Activated T-helper 1 cell treated with anti-CD3 and anti-CD28 coated beads, Interleukin-12 subunit alpha, Interleukin-12 subunit beta, Interleukin-2, Interleukin-4 antibody, amounts not matched to agents 30 ng/mL and 10 ng/mL and 1 ng/mL, durations not matched to agents 14 hours and 24 hours and 36 hours (primary cell): ENCODE results near the gene RPL10A. TPM values are rescaled to one million over a fixed set of nuclear protein-coding genes. Genes with fewer than 3 reads are reported as not detected.

Source experiments
- DNase-seq: peaks from one replicate; pipeline ENCODE4 v3.0.0; 2021; ENCODE audit warnings: low spot score
- H3K27ac Mint-ChIP-seq: one replicate; pipeline ENCODE4 v1.8.0; 2021; ENCODE audit warnings: mild to moderate bottlenecking, mixed read lengths
- H3K27me3 Mint-ChIP-seq: one replicate; pipeline ENCODE4 v1.8.0; 2022; ENCODE audit warnings: mild to moderate bottlenecking, moderate library complexity, mixed read lengths; ENCODE audit not compliant: insufficient read depth
- H3K36me3 Mint-ChIP-seq: one replicate; pipeline ENCODE4 v1.8.0; 2021; ENCODE audit warnings: low read depth, mixed read lengths
- H3K4me1 Mint-ChIP-seq: one replicate; pipeline ENCODE4 v1.8.0; 2021; ENCODE audit warnings: low read depth, mixed read lengths
- H3K4me3 Mint-ChIP-seq: one replicate; pipeline ENCODE4 v1.8.0; 2021; ENCODE audit warnings: mild to moderate bottlenecking, moderate library complexity, mixed read lengths
- H3K9me3 Mint-ChIP-seq: one replicate; pipeline ENCODE4 v1.8.0; 2021; ENCODE audit warnings: mixed read lengths
- intact Hi-C: fragments of 100-400 bp; cut with micrococcal nuclease; formaldehyde crosslinking; loops from one replicate; pipeline ENCODE4 v1.15.1; 2024
- total RNA-seq: library from RNA; stranded (reverse); gene quantifications from 2 replicates; pipeline ENCODE4 v1.2.3, GENCODE V29; 2022

RPL10A gene
- total RNA-seq, 1 donor from 2014 or later: 1,580 TPM

DNA sequence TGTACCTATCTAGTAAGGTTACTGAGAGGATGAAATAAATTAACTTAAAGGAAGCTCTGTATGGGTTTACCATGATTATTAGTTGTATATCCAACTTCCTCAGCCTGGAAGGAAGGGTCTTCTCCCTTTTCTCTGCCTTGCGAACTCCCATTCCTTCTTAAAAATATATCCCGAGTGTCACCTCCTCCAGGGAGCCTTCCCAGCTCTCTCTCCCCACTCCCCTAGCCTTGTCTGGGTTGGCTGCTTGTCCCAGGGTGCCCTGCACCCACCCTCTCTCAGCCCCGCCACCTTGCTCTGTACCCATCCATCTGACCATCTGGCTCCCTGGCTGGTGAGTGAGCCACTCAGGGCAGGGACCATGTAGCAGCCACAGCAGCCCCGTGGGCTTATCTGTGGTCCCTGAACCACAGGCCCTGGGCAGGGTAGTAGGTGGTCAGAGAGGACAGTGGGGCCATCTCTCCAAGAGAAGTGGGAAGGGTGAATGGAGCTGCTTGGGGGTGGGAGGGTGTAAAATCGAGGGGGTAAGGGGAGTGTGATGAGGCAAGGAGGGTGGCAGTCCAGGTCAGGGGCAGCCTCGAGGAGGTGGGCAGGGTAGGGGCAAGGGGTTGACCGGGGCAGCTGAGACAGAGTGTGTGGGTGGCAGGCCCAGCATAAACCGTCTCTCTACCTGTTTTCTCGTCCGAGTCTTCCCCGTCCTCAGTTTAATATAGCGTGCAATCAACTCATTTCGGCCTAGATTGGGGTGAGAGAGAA lies 15.9 kb downstream of the RPL10A start:
- Mint-ChIP-seq H3K36me3 (no peaks in the 10 kb centered on the region), H3K4me3 (no peak overlapping the region), H3K4me1 (no peaks in the 10 kb centered on the region), H3K27ac (no peak overlapping the region), H3K9me3 (no peaks in the 10 kb centered on the region), H3K27me3 (peaks cover 2% of the 10 kb centered on the region)
- no peak for DNase-seq
- intact Hi-C loops: no loop called here

DNA sequence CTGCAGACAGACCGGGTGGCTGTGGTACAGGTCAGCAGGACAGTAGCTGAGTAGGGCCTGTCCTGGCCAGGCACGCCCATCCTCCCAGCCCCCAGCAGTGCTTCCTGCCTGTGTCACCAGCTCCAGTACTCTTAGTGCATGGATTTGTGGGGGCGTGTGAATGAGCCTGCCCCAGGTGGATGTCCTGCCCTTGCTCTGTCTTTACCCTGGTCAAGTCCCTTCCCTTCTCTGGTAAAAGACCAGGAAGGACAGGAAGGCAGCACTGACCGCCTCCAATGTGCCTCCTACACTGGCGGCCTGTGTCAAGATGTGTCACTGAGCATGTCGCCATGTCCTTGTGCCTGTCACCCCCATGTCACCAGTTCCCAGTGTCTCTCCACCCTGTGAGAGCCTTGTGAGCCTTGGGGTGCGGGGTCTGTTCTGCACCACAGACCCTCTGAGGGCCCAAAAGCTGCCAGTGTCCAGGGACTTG lies 16.8 kb downstream of the RPL10A start:
- no peaks in the 10 kb centered on the region for H3K9me3 Mint-ChIP-seq
- peaks cover 2% of the 10 kb centered on the region for H3K27me3 Mint-ChIP-seq
- DNase-seq: no peak
- H3K36me3 Mint-ChIP-seq: no peaks in the 10 kb centered on the region
- intact Hi-C loops: no loop called here
- no peaks in the 10 kb centered on the region for H3K4me1 Mint-ChIP-seq
- H3K27ac Mint-ChIP-seq: no peak overlapping the region
- no peak overlapping the region for H3K4me3 Mint-ChIP-seq

DNA sequence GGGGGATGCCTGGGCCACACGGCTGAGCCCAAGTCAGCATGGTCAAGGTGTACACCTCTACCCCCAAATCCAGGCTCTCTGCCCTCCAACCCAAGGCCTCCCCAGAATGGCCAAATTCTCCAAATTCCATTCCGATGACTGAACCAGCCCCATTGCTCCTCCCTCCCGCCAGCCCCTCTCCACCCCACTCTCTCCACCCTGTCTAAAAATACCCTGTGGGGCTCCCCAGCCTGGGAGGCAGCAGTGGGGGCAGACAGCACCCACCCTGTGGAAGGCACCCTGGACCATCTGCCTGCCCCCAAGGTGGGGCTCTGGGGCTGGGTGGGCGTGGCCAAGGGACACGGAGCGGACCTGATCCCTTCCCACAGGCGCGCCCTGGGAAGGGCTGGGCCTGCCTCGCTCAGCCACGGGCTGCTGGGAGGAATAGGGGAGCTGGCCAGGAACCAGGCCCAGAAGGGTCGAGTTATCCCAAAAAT lies 17.2 kb downstream of the RPL10A start:
- no peak overlapping the region for H3K27ac Mint-ChIP-seq
- H3K4me1 Mint-ChIP-seq: no peaks in the 10 kb centered on the region
- H3K9me3 Mint-ChIP-seq: no peaks in the 10 kb centered on the region
- DNase-seq: no peak
- H3K4me3 Mint-ChIP-seq: no peak overlapping the region
- intact Hi-C loops: no loop called here
- H3K27me3 Mint-ChIP-seq: peaks cover 2% of the 10 kb centered on the region
- H3K36me3 Mint-ChIP-seq: no peaks in the 10 kb centered on the region

DNA sequence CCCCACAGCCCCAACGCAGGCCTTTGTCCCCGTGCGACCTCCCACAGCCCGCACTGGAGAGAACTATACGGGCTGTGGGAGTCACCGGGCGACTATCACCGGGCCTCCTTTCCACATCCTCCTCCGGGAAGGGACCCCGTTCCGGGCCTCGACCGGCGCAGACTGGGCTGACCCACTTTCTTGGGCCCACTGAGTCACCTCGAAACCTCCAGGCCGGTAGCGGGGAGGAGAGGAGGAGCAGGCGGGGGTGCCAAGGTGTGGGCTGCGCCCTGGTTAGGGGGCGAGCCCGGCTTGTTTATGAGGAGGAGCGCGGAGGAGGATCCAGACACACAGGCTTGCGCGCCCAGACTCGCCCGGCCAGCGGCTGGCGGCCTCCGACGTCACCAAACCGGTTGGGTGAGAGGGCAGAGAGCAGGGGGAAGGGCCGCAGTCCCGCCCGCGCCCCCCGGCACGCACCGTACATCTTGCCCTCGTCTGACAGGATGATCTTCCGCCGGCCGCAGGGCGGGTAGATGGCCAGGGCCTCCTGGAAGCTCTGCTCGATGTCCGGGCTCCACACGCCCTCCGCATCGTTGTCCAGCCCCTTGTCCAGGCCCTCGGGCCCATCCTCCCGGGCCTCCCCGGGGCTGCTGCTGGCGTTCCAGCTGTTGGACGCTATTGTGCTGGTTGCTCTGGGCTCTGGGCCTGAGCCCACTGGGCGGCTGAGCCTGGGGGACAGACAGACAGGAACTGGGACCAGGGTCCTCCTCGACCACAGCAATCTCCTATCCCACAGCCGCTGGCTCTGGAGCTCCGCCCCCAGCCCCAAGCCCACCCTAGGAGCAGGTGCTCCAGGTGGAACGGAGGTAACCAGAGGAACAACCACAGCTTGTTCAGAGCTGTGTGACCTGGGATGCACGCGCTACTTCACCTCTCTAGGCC lies 18.1 kb downstream of the RPL10A start:
- Mint-ChIP-seq H3K36me3 (no peaks in the 10 kb centered on the region), H3K27ac (no peak overlapping the region), H3K4me3 (no peak overlapping the region), H3K4me1 (no peaks in the 10 kb centered on the region), H3K27me3 (peaks cover 2% of the 10 kb centered on the region), H3K9me3 (no peaks in the 10 kb centered on the region)
- intact Hi-C loops: no loop called here
- DNase-seq: no peak

DNA sequence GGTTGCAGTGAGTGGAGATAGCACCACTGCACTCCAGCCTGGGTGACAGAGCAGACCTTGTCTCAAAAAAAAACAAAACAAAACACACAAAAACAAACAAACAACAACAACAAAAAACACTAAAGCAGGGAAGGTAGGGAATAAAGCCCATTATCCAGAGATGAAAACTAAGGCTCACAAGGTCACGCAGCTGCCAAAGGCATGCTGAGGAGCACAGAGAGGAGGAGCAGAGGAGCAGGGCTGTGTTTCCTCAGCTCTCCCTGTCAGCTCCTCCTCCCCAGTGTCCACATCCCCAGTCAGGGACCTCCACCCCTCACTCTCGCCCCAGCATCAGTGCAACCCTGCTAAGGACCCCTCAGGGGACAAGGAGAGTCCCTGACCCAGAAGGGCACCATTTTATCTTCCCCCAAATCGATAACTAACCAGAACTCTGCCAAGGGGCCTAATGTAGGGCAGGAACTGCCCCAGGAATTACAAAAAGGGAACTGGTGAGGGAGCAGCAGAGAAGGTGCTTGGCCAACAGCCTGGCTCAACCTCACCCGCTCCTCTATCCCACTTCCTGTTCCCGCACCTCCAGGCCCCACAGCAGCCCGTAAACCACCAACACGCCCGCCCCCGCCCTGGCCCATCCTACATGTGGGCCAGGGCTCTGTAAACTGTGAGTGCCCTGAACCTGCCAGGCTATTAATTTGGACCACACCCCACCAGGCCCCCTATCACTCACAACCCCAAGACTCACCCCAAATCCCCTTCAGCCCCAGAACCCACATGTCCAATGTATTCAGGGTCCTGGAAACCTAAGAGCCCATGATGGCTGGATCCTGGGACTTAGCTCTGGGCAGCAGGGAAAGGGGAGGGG lies 19.7 kb downstream of the RPL10A start:
- no peaks in the 10 kb centered on the region for H3K36me3 Mint-ChIP-seq
- H3K27me3 Mint-ChIP-seq: peaks cover 4% of the 10 kb centered on the region
- H3K4me1 Mint-ChIP-seq: no peaks in the 10 kb centered on the region
- H3K9me3 Mint-ChIP-seq: no peaks in the 10 kb centered on the region
- H3K27ac Mint-ChIP-seq: no peak overlapping the region
- H3K4me3 Mint-ChIP-seq: no peak overlapping the region
- DNase-seq: no peak
- intact Hi-C loops: no loop called here

DNA sequence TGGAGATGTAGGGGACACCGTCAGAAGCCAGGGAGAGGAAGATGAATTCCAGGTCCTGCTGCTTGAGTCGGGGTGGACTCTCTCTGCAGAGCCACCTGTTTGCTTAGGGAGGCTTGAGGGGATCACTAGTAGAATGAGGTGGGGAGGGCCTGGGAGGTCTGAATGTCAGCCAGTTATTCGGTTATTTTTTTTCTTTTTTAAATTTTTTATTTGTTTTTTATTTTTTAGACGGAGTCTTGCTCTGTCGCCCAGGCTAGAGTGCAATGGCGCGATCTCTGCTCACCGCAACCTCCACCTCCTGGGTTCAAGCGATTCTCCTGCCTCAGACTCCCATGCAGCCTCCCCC lies 20.3 kb downstream of the RPL10A start:
- Mint-ChIP-seq H3K27me3 (peaks cover 1% of the 10 kb centered on the region), H3K4me3 (no peak overlapping the region), H3K36me3 (no peaks in the 10 kb centered on the region), H3K27ac (no peak overlapping the region), H3K4me1 (no peaks in the 10 kb centered on the region), H3K9me3 (no peaks in the 10 kb centered on the region)
- DNase-seq: no peak
- intact Hi-C loops: no loop called here

DNA sequence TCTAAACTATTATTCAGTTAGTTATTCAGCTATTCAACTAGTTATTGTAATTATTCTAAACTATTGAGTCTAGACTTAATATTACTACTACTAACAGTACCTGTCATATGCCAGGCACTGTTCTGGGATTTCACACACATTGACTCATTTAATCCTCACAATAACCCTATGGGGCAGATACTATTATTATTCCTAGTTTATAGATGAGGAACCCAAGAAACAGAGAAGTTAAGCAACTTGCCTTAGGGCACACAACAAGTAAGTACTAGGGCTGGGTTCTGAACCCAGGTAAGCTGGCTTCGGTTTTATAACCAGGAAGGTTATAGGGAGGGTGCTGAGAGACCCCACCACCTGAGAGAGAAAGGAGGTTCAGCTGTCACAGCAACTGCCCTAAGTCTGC lies 20.9 kb downstream of the RPL10A start:
- Mint-ChIP-seq H3K27ac (no peak overlapping the region), H3K4me1 (peaks cover 4% of the 10 kb centered on the region), H3K27me3 (peaks cover 1% of the 10 kb centered on the region), H3K4me3 (no peak overlapping the region), H3K36me3 (no peaks in the 10 kb centered on the region), H3K9me3 (no peaks in the 10 kb centered on the region)
- no peak for DNase-seq
- intact Hi-C loops: no loop called here

DNA sequence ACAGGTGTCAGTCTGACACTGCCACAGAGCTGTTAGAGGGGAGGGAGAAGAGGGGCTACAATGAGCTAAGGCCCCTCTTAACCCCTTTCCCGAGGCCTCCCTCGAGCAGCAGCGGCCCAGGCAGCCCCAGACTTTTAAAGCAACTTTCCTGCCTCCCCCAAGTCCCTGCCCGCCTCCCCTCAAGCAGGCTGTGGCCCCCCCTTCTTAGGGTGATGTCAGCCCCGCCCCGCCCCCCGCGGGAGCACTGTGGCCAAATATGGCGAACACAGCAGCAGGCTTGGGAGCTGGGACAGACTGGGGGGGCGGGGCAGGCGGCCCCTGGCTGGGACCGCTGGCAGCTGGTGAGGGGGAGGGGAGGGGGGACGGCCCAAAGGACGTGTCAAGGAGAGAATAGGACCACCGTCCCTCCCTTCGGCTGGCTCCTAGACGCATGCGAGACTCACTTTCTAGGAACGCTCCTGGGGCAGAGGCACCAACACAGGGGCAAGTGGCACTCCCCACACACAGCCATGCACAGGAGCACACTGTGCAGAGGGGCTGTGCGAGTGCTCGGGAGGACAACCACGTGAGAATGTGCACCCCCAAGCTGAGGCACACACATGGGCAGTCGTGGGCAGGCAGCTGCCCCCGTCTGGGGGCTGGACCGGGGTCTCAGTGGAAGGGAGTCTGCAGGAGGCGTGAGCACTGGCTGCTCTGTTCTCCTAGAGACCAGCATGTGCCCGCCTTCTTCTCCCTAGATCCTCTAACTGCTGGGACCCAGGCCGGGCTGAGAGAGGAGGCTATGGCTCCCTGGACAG lies 22.0 kb downstream of the RPL10A start:
- no peak for DNase-seq
- H3K4me1 Mint-ChIP-seq: peaks cover 5% of the 10 kb centered on the region
- no peaks in the 10 kb centered on the region for H3K9me3 Mint-ChIP-seq
- H3K27ac Mint-ChIP-seq: no peak overlapping the region
- H3K27me3 Mint-ChIP-seq: peaks cover 1% of the 10 kb centered on the region
- no peak overlapping the region for H3K4me3 Mint-ChIP-seq
- H3K36me3 Mint-ChIP-seq: no peaks in the 10 kb centered on the region
- intact Hi-C loops: no loop called here

DNA sequence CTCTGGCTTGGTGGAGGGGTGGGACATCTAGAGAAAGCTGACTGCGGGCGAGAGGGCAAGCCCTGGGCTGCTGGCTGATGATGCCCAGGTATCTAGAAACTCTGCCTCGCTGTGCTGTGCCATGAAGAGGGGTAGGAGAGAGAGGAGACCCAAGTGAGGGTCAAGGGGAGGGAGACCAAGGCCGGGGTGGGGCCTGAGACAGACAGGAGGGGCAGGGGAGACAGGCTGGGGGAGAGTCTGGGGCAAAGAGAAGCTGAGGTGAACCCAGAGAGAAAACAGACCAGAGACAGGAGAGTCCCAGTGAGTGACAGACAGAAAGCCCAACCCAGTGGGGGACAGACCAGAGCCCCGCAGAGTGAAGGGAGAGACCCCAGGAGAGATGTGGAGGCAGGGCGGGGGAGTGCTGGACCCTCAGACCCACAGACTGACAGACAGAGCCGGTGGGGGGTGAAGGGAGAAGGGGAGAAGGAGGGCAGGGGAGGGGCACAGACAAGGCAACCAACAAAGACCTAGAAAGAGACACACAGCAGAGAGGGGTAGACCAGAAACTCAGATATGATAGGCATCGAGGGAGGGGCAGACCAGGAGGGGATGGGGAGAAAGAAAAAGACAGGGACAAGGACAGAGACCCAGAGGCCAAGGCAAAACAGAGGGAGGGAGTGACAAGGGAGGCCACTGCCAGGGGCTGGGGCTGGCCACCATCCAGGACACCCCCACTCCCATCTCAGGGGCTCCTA lies 22.8 kb downstream of the RPL10A start:
- Mint-ChIP-seq H3K9me3 (no peaks in the 10 kb centered on the region), H3K4me3 (no peak overlapping the region), H3K27ac (no peak overlapping the region), H3K27me3 (peaks cover 5% of the 10 kb centered on the region), H3K4me1 (peaks cover 5% of the 10 kb centered on the region), H3K36me3 (no peaks in the 10 kb centered on the region)
- DNase-seq: no peak
- intact Hi-C loops: no loop called here

DNA sequence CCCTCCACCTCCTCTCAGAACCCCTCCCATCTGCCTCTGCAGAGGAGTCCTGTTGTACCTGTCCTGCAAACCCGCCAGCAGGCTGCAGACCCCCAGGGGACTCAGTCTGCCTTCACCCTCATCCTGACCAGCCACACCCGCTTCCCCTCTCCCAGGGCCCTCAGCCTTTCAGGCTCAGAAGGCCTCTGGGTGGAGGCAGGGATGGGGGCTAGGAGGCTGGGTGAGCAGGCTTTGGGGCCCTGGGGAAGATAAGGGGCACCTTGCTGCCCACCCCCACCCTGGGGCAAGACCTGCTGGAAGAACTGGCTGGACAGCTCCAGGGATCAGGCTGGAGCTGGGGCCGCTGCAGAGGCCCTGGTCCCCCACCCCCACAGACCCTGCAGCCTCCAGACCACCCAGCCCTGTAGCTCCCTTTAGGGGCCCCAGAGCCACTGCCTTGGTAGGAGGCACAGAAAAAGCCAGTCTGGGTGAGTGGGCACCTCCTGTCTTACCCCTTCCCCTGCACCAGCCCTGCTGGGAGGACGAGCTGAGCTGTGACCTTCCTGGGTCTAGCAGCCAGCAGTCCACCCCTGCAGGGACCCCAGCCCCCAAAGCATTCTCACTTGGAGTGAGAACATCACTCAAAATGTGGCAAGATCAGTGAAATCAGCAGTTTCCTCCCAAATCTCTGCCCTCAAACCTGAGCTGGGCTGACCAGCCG lies 23.5 kb downstream of the RPL10A start:
- Mint-ChIP-seq H3K27ac (no peak overlapping the region), H3K4me3 (no peak overlapping the region), H3K4me1 (peaks cover 5% of the 10 kb centered on the region), H3K27me3 (peaks cover 5% of the 10 kb centered on the region), H3K9me3 (no peaks in the 10 kb centered on the region), H3K36me3 (no peaks in the 10 kb centered on the region)
- intact Hi-C loops: no loop called here
- no peak for DNase-seq

DNA sequence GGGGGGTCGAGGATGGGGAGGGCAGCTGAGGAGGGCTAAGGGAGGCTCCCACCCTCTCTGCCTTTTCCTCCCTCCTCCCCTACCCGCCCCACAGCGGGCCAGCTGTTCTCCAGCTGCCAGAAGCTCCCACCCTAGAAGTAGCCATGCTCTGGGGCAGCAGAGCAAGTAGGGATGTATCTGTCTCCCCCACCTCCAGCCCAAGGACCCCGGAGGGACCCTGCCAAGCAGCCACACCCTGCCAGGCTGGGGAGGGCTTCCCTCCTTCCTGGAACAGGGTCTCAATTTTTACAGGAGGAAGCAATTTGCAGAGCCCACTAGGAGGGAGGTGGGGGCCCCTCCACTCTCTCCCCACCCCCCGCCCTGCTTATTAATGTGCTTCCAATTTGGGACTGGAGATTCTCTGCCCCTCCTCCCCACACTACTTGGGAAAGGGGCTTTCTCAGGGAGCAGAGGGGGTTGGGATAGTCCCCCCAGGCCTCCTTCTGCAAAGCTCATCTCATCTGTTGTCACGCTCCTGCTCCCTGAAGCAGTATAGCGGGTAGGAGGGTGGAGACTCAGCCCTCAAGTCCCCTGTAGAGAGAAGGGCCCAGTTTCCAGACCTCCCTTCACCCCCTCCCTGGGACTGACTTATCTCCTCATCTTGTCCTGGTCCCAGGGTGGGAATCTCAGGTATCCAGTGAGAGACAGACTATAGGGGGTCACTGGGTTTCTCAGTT lies 24.2 kb downstream of the RPL10A start:
- Mint-ChIP-seq H3K27ac (no peak overlapping the region), H3K4me1 (peaks cover 5% of the 10 kb centered on the region), H3K9me3 (no peaks in the 10 kb centered on the region), H3K36me3 (no peaks in the 10 kb centered on the region), H3K4me3 (no peak overlapping the region), H3K27me3 (peaks cover 5% of the 10 kb centered on the region)
- no peak for DNase-seq
- intact Hi-C loops: no loop called here
